ENCODE data around the gene ZBTB17.

ZBTB17 gene

DNA sequence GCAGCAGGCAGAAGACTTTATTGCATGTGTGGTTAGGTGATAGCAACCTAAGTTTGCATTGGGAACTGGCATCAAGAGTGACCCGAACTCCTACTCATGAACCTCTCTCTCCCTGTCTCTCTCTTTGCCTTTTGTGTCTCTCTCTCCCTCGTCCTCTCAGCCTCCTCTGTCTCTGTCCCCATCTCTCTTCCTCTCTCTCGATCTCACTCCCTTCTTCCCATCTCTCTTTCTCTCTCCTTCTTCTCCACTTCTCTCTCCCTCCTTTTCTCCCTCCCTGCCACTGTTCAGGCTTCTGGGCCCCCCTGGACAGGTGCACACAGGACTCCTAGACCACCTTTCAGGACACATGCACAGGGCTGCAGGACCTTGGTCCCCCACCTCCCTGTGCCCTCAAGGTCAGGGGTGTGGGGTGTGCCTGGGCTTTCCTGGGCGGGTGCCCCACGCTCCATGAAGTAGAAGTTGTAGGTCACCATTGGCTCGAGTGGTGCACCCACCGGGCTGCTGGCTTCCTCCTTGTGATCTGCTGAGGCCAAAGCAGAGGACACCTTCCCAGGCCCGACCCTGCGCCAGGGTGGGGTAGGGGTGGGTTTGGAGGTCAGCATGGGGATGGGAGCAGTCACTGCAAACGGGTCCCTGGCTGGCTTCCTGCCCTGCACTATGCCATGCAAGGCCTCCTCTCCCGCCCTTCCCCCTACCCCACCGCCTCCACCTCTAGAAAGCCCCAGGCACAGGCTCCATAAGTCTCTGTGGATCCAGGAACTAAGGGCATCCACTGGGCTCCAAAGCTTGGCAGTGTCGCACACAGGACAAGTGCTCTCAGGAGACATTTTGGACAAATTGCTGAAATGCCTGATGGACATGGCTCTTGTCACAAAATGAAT lies 13.2 kb upstream of the ZBTB17 start:
- DNase-seq (ENCODE audit: low read depth in 1 of 2, low spot score in 1 of 2) = no peak
- Histone ChIP-seq H3K27ac (replicated peaks) (no peak overlapping the region), H3K4me3 (replicated peaks; ENCODE audit: insufficient read depth, low read length) (no peak overlapping the region), H3K27me3 (ENCODE audit: insufficient read depth, poor library complexity, severe bottlenecking) (no peaks in the 10 kb centered on the region)
- TF ChIP-seq SPI1 (IDR thresholded peaks at IDR 0.05; ENCODE audit: borderline replicate concordance, low read depth) (no peak), POLR2AphosphoS5 (IDR thresholded peaks at IDR 0.05; ENCODE audit: low read depth) (no peak), GABPA (IDR thresholded peaks at IDR 0.05; ENCODE audit: low read depth) (no peak)
- TF ChIP-seq, protein P1, sequence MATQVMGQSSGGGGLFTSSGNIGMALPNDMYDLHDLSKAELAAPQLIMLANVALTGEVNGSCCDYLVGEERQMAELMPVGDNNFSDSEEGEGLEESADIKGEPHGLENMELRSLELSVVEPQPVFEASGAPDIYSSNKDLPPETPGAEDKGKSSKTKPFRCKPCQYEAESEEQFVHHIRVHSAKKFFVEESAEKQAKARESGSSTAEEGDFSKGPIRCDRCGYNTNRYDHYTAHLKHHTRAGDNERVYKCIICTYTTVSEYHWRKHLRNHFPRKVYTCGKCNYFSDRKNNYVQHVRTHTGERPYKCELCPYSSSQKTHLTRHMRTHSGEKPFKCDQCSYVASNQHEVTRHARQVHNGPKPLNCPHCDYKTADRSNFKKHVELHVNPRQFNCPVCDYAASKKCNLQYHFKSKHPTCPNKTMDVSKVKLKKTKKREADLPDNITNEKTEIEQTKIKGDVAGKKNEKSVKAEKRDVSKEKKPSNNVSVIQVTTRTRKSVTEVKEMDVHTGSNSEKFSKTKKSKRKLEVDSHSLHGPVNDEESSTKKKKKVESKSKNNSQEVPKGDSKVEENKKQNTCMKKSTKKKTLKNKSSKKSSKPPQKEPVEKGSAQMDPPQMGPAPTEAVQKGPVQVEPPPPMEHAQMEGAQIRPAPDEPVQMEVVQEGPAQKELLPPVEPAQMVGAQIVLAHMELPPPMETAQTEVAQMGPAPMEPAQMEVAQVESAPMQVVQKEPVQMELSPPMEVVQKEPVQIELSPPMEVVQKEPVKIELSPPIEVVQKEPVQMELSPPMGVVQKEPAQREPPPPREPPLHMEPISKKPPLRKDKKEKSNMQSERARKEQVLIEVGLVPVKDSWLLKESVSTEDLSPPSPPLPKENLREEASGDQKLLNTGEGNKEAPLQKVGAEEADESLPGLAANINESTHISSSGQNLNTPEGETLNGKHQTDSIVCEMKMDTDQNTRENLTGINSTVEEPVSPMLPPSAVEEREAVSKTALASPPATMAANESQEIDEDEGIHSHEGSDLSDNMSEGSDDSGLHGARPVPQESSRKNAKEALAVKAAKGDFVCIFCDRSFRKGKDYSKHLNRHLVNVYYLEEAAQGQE (IDR thresholded peaks at IDR 0.05; ENCODE audit: insufficient replicate concordance, low read depth) = no peak
- TF ChIP-seq, protein P2, sequence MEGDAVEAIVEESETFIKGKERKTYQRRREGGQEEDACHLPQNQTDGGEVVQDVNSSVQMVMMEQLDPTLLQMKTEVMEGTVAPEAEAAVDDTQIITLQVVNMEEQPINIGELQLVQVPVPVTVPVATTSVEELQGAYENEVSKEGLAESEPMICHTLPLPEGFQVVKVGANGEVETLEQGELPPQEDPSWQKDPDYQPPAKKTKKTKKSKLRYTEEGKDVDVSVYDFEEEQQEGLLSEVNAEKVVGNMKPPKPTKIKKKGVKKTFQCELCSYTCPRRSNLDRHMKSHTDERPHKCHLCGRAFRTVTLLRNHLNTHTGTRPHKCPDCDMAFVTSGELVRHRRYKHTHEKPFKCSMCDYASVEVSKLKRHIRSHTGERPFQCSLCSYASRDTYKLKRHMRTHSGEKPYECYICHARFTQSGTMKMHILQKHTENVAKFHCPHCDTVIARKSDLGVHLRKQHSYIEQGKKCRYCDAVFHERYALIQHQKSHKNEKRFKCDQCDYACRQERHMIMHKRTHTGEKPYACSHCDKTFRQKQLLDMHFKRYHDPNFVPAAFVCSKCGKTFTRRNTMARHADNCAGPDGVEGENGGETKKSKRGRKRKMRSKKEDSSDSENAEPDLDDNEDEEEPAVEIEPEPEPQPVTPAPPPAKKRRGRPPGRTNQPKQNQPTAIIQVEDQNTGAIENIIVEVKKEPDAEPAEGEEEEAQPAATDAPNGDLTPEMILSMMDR (IDR thresholded peaks at IDR 0.05; ENCODE audit: insufficient read depth, low read length) = no peak

DNA sequence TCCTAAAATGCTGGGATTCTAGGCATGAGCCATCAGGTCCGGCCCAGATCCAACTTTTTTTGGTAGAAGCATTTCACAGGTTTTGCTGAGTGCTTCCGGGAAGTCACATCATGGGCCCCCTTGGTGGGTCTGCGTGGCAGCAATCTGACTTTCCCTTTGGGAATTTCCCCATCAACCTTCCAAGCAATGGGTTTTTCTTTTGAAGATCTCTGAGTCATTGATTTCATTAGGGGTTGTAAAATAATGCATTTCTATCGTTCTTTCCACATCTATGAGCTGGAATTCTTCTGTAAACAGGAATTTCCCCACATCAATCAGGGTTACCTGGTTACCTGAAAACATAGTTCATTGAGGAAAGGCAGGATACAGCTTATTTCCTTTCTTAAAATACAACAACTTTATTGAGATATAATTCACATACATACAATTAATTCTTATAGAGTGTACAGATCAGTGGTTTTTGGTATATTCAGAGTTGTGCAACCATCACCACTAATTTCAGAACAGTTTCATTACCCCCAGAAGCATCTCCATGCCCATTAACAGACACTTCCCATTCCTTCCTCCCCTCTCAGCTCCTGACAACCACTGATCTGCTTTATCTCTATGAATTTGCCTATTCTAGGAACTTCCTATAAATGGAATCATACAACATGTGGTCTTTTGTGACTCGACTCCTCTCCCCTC lies 9.9 kb upstream of the ZBTB17 start:
- TF ChIP-seq, protein P1 (IDR thresholded peaks at IDR 0.05; ENCODE audit: insufficient replicate concordance, low read depth) = no peak
- no peak for TF ChIP-seq POLR2AphosphoS5 (IDR thresholded peaks at IDR 0.05; ENCODE audit: low read depth)
- TF ChIP-seq, protein P2 (IDR thresholded peaks at IDR 0.05; ENCODE audit: insufficient read depth, low read length) = no peak
- DNase-seq (ENCODE audit: low read depth in 1 of 2, low spot score in 1 of 2) = peak in 1 of 2 experiments; percentile 31
- H3K4me3 ChIP-seq (replicated peaks; ENCODE audit: insufficient read depth, low read length) = no peak overlapping the region
- H3K27ac ChIP-seq (replicated peaks) = no peak overlapping the region
- no peaks in the 10 kb centered on the region for H3K27me3 ChIP-seq (ENCODE audit: insufficient read depth, poor library complexity, severe bottlenecking)

DNA sequence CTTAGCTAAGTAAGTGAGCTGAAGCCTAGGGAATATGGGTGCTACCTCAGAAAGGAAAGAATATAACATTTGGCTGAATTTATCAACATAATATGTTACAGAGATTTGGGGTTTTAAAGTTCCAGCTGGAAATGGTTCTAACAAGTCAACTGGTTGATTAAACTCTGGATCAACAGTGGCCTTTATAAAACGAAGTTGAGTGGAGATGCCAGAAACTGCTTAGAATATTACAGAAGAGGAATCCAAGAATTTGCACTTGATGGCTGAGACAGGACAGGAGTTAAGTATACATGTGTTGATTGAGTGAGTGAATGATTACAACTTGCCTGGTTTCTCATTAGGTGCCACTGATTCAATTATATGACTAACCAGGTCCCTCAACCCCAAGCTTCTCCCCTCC lies 7.4 kb upstream of the ZBTB17 start:
- TF ChIP-seq GABPA (IDR thresholded peaks at IDR 0.05; ENCODE audit: low read depth) (no peak), POLR2AphosphoS5 (IDR thresholded peaks at IDR 0.05; ENCODE audit: low read depth) (no peak), SPI1 (IDR thresholded peaks at IDR 0.05; ENCODE audit: borderline replicate concordance, low read depth) (no peak)
- TF ChIP-seq, protein P2 (IDR thresholded peaks at IDR 0.05; ENCODE audit: insufficient read depth, low read length) = no peak
- TF ChIP-seq, protein P1 (IDR thresholded peaks at IDR 0.05; ENCODE audit: insufficient replicate concordance, low read depth) = no peak
- Histone ChIP-seq H3K4me3 (replicated peaks; ENCODE audit: insufficient read depth, low read length) (no peak overlapping the region), H3K27me3 (ENCODE audit: insufficient read depth, poor library complexity, severe bottlenecking) (no peaks in the 10 kb centered on the region), H3K27ac (replicated peaks) (no peak overlapping the region)
- no peak for DNase-seq (ENCODE audit: low read depth in 1 of 2, low spot score in 1 of 2)
